GM04503 (cell line): ENCODE data around the gene NNAT.
"Not testable (repeated sequence)": the region's sequence is repeated elsewhere in the genome, so short reads cannot be mapped to it uniquely, and the experiment has no call there.

Experiments used
- DNase-seq: peaks from one replicate; pipeline ENCODE4 v3.0.0-alpha.2; 2012; ENCODE audit warnings: low read depth

Gene NNAT

GRCh38 chr20:37540001-37540400 lies 19.0 kb downstream of the NNAT start:
- DNase-seq = no peak

- DNase-seq = not testable (repeated sequence)
Observed at GRCh38 chr20:37540838-37541237, 19.8 kb downstream of the NNAT start.

- DNase-seq = no peak
Observed at GRCh38 chr20:37541326-37541725, 20.3 kb downstream of the NNAT start.

GRCh38 chr20:37542281-37542680 lies 21.2 kb downstream of the NNAT start:
- DNase-seq = no peak

- no peak for DNase-seq
Observed at GRCh38 chr20:37543828-37544227, 22.8 kb downstream of the NNAT start.

- no peak for DNase-seq
Observed at GRCh38 chr20:37544386-37544785, 23.3 kb downstream of the NNAT start.

GRCh38 chr20:37545516-37545915 lies 24.5 kb downstream of the NNAT start:
- no peak for DNase-seq

GRCh38 chr20:37547912-37548311 lies 26.9 kb downstream of the NNAT start:
- no peak for DNase-seq

- DNase-seq = not testable (repeated sequence)
Observed at GRCh38 chr20:37550101-37550920, 29.3 kb downstream of the NNAT start.

- not testable (repeated sequence) for DNase-seq
Observed at GRCh38 chr20:37551660-37552059, 30.6 kb downstream of the NNAT start.

- no peak for DNase-seq
Observed at GRCh38 chr20:37552415-37552814, 31.4 kb downstream of the NNAT start.

- not testable (repeated sequence) for DNase-seq
Observed at GRCh38 chr20:37554721-37555298, 33.8 kb downstream of the NNAT start.

GRCh38 chr20:37556538-37556937 lies 35.5 kb downstream of the NNAT start:
- no peak for DNase-seq

GRCh38 chr20:37558306-37558705 lies 37.3 kb downstream of the NNAT start:
- DNase-seq = no peak

GRCh38 chr20:37558779-37559178 lies 37.7 kb downstream of the NNAT start:
- no peak for DNase-seq

- DNase-seq = no peak
Observed at GRCh38 chr20:37559312-37560027, 38.4 kb downstream of the NNAT start.

GRCh38 chr20:37560629-37561028 lies 39.6 kb downstream of the NNAT start:
- no peak for DNase-seq

GRCh38 chr20:37562695-37563480 lies 41.8 kb downstream of the NNAT start:
- DNase-seq = no peak

- no peak for DNase-seq
Observed at GRCh38 chr20:37564016-37564387, 43.0 kb downstream of the NNAT start.

GRCh38 chr20:37564388-37565133 lies 43.5 kb downstream of the NNAT start:
- no peak for DNase-seq

- DNase-seq = no peak
Observed at GRCh38 chr20:37565134-37565811, 44.2 kb downstream of the NNAT start.
